Cerebellar nuclear complex (tissue), 1 donor: ENCODE results near the gene CNN2.
A peak's percentile ranks its signal among the peaks of the same experiment; 100 is the strongest.

Source experiments
- DNase-seq, 2 experiments: peaks; one replicate each; lab custom pipeline; 2025; lab: John Stamatoyannopoulos, UW

Gene CNN2

GRCh38 chr19:1025960-1026782 lies at the start of gene CNN2:
CNN2 (plus strand) TSS chr19:1026608; CDS start chr19:1026662, 54 bp downstream.
- DNase-seq: no peak

- no peak for DNase-seq
Measured at GRCh38 chr19:977058-977464, 49.3 kb upstream of the CNN2 start.

GRCh38 chr19:979318-979741 lies 47.1 kb upstream of the CNN2 start:
- DNase-seq: no peak

- no peak for DNase-seq
Measured at GRCh38 chr19:980133-980998, 46.0 kb upstream of the CNN2 start.

GRCh38 chr19:982567-983170 lies 43.7 kb upstream of the CNN2 start:
- peak in 1 of 2 experiments; percentile 3 for DNase-seq

- DNase-seq: peak in 1 of 2 experiments; percentile 80
Measured at GRCh38 chr19:984165-984967, 42.0 kb upstream of the CNN2 start, which contains the start of gene WDR18. WDR18 (plus strand) TSS chr19:984345; CDS start chr19:984354, 9 bp downstream.

GRCh38 chr19:986083-986482 lies 40.3 kb upstream of the CNN2 start:
- no peak for DNase-seq

- DNase-seq: no peak
Measured at GRCh38 chr19:988081-988480, 38.3 kb upstream of the CNN2 start.

GRCh38 chr19:988510-988909 lies 37.9 kb upstream of the CNN2 start:
- DNase-seq: no peak

GRCh38 chr19:989381-990081 lies 36.9 kb upstream of the CNN2 start:
- no peak for DNase-seq

- no peak for DNase-seq
Measured at GRCh38 chr19:990119-990571, 36.3 kb upstream of the CNN2 start.

- DNase-seq: no peak
Measured at GRCh38 chr19:990746-991145, 35.7 kb upstream of the CNN2 start.

- DNase-seq: no peak
Measured at GRCh38 chr19:991174-991931, 35.1 kb upstream of the CNN2 start.

- no peak for DNase-seq
Measured at GRCh38 chr19:991932-992669, 34.3 kb upstream of the CNN2 start.

GRCh38 chr19:992670-993055 lies 33.7 kb upstream of the CNN2 start:
- DNase-seq: no peak

- no peak for DNase-seq
Measured at GRCh38 chr19:993361-993830, 33.0 kb upstream of the CNN2 start.

- DNase-seq: no peak
Measured at GRCh38 chr19:993831-994393, 32.5 kb upstream of the CNN2 start.

GRCh38 chr19:994516-994915 lies 31.9 kb upstream of the CNN2 start:
- no peak for DNase-seq
